AG08396 (cell line): ENCODE results near the gene LOXHD1.
A peak's percentile ranks its signal among the peaks of the same experiment; 100 is the strongest.

Source experiments
- DNase-seq: peaks from one replicate; pipeline ENCODE4 v3.0.0; 2012; ENCODE audit warnings: low spot score, mixed read lengths

LOXHD1 gene

DNA sequence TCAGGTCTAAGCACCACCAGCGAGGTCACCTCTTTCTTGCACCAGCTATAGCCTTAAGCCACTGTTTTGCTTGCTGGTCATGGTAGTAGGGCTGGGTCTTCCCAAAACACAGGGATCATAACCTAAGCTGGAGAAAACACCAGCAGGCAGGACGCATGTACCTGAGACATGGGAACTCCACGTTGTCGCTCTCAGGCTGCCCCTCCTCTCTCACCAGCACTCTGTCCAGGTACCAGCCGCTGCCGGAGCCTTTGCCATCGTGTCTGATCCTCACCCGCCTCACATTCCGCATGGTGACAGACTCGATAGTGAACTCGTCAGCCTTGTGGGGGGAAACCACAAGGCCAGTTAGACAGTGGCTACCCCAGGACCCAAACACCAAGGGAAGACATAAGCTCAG is 79.5 kb downstream of the LOXHD1 start:
- no peak for DNase-seq

GRCh38 chr18:46575851-46576250 is 81.2 kb downstream of the LOXHD1 start:
- no peak for DNase-seq

GRCh38 chr18:46574743-46575115 is 82.3 kb downstream of the LOXHD1 start:
- DNase-seq: no peak

- DNase-seq: no peak
These were observed 82.8 kb downstream of the LOXHD1 start for GRCh38 chr18:46574000-46574742.

DNA sequence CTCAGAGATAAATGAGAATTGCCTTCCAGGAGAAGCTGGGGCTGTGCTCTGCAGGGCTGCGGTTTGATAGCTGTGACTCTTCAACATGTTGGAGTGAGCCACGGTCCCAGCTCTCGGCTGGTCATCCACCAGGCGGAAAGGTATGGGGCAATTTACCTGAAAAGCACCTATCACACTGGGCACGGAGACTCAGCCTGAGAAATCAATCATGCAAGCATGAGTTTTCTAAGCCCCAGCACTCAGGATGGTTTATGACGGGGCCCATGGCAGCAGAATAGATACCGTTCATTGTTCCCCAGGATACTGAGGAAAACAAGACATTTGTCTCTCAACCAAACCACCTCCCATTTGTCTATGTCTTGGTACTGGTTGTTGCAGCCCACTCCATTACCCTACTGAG is 83.9 kb downstream of the LOXHD1 start:
- DNase-seq: no peak

GRCh38 chr18:46571756-46572155 is 85.3 kb downstream of the LOXHD1 start:
- no peak for DNase-seq

DNA sequence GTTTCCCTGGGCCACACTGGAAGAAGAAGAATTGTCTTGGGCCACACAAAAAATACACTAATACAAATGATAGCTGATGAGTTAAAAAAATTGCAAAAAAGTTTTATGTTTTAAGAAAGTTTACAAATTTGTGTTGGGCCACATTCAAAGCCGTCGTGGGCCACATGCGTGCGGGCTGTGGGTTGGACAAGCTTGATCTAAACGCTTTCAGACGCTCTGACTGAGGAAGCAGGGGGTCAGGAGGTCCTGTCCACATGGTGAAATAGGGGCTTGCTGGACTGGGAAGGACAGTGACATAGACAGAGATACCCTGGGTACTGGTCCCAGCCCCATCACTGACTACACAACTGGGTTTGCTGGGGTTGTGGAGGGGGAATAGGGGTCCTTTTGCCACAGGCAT is 86.4 kb downstream of the LOXHD1 start:
- DNase-seq: no peak

GRCh38 chr18:46570134-46570533 is 86.9 kb downstream of the LOXHD1 start:
- no peak for DNase-seq

DNA sequence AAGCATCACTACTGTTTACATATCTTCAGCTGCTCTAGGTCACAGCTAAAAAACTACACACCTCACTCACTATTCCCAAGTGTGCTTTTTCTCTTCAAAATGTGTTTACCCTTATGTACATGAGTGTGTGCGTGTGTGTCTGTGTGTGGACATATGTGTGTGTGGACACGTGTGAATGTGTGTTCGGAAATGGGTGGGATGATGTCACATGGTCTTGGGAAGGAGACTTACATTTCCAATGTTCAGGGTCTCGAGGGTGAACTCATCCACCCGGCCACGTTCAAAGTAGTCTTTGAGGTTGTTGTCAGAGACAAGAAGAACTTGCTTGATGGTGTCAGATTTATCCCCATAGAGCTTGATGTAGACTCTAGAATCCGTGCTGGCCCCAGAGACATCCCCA is 87.8 kb downstream of the LOXHD1 start:
- no peak for DNase-seq

DNA sequence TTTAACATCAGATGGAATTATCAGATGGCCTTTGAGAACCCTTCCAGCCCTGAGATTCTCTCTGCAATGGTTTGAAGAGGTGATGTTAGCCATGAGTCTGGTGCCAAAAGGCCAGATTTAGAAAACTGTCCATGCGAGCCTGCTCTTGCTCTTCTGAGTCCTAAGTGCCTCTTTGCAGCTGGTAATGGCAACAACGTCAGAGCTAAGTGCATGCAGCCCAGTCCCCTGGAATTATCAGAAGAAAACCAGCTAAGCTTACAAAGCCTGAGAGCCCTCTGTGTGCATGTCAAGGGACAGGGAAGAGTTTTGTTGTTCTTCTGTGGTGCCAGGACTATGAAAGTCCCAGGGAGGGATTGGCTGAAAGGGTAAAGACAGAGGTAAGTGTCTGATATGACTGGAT is 89.8 kb downstream of the LOXHD1 start:
- no peak for DNase-seq

DNA sequence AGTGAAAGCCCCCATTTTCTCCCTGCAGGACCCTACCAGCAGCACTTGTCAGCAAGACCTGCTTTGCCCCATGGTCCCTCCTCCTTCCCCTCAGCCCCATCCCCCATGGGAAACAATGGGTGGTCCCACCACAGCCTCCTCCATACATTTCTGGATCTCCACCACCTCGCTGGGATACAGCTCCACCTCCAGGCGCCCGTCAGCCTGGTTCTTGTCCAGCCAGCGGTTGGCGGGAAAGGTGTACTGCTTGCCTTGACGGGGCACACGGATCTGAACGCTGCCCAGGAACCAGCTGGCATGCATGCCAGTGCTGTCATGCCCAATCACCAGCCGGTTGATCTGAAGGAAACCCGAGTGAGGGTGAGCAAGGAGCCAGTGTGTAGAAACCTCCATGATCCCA is 90.9 kb downstream of the LOXHD1 start:
- no peak for DNase-seq

DNA sequence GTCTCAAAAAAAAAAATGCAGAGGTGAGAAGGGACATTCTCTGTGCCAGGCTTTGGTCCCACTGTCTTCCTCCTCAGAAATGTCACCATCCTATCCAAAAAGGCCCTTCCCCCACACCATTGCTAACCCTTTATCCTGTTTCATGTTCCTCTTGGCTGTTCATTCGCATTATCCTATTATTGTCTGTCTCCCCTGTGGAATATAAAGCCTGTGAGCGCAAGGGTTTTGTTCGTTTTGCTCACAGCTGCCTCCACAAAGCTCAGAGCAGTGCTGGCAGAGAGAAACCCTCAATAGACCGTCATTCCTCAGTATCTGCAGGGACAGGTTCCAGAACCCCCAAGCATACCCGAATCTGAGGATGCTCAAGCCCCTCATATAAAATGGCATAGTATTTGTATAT is 91.8 kb downstream of the LOXHD1 start:
- DNase-seq: no peak

- no peak for DNase-seq
These were observed 93.7 kb downstream of the LOXHD1 start for GRCh38 chr18:46563317-46563716.

DNA sequence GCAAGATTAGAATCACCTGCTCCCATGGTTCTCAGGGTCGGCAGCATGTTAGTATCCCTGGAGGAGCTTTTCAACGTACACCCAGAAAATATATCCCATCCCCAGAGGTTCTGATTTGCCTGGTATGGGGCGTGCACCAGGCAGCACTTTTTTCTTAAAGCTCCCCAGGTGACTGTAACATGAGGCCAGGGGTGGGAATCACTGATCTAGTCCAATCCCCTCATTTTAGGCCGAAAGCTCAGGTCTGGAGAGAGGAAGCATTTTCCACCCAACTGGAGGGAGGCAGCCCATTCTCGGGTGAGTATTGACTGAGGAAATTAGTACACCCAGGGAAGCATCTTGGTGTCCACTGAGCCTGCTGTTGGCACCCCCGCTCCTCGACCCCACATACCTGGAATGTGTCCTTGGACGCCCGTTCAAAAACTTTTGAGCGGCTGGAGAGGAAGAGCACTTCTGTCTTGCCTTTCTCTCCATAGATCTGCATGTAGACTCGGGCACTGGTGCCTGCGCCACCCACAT is 94.3 kb downstream of the LOXHD1 start:
- no peak for DNase-seq

- DNase-seq: no peak
These were observed 96.4 kb downstream of the LOXHD1 start for GRCh38 chr18:46560671-46561045.

DNA sequence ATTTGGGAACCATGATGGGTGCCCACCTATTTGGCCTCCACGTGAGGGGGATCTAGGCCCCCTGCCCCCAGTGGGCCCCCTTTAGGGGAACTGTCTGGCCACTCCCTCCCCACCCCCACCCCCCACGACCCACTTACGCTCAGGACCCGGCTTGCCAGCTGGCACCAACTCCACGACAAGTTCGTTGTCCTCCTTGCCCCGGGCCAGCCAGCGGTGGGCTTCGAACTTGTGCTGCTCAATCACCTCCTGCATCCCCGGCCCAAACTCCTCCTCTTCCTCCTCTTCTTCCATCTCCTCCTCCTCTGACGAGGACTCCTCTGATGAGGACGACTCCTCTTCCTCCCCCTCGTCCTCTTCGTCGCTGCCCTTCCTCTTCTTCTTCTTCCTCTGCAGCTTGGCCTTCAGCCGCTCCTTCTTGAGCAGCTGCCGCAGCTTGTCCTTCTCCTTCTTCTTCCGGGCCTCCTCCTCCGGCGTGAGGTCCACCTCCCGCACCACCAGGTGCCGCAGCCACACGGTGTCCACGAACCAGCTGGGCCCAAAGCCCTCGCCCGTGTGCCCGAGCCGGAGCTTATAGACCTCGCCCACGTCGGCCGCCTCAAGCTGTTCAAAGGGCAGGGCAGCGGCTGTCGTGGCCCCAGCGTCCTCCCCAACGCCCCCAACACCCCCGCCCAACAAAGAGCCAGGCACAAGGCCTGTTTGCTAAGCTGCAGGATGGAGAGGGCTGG is 96.9 kb downstream of the LOXHD1 start:
- no peak for DNase-seq

- no peak for DNase-seq
These were observed 97.7 kb downstream of the LOXHD1 start for GRCh38 chr18:46559296-46559695.

DNA sequence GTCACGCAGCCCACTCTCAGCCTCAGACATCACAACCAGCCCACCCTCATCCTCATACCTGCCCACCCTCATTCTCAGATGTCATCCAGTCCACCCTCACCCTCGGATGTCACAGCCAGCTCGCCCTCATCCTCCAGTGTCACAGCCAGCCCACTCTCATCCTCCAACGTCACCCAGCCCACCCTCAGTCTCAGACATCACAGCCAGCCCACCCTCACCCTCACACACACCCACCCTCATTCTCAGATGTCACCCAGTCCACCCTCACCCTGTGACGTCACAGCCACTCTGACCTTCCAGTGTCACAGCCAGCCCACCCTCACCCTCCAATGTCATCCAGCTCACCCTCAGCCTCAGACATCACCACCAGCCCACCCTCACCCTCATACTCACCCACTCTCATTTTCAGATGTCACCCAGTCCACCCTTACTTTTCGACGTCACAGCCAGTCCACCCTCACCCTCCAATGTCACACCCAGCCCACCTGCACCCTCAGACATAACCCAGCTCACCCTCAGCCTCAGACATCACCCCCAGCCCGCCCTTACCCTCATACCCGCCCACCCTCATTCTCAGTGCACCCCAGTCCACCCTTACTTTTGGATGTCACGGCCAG is 100.3 kb downstream of the LOXHD1 start:
- no peak for DNase-seq

DNA sequence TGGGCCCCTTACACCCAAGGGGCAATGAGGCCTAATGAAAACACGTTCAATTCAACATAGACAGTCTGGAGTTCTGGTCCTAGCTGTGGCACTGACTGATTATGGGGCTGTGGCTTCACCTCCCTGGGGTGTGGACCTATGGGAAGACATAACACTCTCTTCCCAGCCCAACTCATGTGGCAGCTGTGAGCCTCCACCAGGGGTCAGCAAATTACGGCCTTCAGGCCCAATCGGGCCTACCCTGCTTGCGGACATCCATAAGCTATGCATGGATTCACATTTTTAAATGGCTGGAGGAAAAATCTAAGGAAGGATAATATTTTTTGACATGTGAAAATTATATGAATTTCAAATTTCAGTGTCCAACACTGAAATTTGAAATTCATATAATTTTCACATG is 101.3 kb downstream of the LOXHD1 start:
- DNase-seq: peak; percentile 61

GRCh38 chr18:46555213-46555612 is 101.8 kb downstream of the LOXHD1 start:
- no peak for DNase-seq

DNA sequence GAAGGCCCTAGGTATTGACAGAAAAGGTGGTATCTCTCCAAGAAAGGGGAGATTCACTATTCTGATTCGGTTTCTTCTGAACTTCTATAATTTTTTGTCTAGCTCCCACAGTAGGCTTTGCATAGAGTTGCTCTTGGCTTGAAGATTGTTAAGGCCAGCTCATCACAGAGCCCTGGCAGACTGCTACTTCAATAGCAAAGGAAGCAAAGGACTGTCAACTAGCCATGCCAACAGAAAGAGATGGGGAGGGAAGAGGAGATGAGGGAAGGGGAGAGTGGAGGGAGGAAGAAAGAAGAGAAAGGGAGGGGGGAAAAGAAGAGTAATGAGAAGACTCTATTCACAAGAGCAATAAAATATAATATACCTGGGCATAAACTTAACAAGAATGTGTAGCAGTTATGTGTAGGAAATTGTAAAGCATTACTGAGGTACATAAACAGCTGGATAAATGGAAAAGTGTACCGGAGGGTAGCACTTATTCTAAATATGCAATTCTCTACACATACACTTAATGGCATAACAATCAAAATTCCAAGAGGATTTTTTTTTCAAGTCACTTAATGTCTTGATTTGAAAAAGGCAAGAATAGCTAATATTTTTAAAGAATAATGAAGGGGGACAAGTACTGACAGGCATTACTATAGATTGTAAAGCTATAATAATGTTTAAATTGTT is 102.5 kb downstream of the LOXHD1 start:
- no peak for DNase-seq

DNA sequence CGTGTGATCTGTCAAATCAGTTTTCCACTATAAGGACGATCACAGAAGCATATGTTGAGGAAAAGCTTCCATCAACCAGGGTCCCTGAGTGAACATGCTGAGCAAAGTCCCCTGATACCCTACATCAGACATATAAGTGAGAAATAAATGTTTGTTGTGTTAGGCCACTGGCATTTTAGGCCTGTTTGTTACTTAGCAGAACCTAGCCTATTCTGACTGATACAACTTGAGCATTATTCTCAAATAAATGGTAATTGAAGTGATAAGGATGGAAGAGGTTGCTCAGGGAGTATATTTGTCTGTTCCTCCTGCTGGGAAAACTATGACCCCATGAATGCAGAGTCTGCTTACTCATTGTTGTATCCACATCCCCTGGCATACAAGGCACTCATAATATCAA is 106.4 kb downstream of the LOXHD1 start:
- no peak for DNase-seq

DNA sequence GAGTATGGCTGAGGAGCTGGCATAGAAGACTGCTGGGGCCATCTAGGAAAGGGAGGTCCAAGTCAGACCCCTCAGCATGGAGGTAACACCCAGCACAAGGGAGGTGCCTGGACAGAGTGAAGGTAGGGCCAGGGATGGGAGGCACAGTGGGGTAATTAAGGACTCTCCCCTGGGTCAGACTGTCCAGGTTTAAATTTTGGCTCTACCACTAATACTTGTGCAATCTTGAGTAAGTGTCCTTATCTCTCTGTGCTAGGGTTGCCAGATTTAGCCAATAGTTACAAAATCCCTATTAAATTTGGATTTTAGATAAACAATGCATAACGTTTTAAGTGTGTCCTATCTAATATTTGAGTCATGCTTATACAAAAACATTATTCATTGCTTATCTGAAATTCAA is 109.5 kb downstream of the LOXHD1 start:
- DNase-seq: no peak
